ENCODE measurements around the gene SGTB.
"Not testable (repeated sequence)": the region's sequence is repeated elsewhere in the genome, so short reads cannot be mapped to it uniquely, and the experiment has no call there.

SGTB gene

GRCh38 chr5:65654713-65655112 lies 67.2 kb downstream of the SGTB start:
- no peak for DNase-seq

DNA sequence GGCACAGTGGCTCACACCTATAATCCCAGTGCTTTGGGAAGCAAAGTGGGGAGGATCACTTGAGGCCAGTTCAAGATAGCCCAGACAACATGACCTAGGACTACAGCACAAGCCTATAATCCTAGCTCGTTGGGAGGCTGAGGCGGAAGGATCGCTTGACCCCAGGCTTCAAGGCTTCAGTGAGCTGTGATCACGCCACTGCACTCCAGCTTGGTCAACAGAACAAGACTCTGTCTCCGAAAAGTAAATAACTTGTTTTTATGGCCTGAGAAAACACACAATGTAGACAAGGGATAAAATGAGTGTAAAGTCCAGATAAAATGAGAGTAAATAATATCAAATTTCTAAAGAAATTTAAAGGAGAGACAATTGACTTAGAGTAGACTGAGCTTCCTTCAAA lies 70.8 kb downstream of the SGTB start:
- DNase-seq: no peak

DNA sequence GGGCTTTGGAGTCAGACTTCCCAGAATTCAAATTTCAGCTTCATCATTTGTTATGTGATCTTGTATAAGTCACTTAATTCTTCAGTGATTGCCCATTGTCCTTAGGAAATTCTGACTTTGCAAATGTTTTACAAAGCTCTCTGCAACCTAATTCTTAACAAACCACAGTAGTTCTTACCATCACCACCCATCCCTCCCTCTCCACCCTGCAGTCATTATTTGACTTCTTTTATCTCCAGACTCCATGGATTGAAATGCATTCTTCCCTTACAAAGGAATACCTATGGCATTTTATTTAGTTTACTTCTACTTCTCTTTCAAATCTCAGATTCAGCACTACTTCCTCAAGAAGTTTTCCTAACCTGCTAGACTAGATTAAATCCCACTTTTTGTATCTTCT lies 74.0 kb downstream of the SGTB start:
- DNase-seq: no peak

DNA sequence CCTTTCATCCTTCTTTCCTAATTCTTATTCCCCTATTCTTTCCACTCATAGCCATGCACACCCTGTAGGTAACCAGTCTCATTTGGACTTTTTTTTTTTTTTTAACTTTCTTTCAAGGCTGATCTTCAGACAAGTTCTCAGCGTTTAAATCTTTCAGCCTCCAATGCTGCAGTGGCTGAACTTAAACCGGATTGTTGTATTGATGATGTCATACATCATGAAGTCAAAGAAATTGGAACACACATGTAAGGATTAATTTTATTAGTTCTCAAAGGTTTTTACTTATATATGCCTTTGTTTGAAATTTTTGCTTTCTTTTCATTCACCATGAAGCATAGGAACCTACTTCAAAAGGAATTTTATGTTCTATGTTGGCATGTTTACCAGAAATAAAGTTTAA lies 75.0 kb downstream of the SGTB start:
- no peak for DNase-seq

DNA sequence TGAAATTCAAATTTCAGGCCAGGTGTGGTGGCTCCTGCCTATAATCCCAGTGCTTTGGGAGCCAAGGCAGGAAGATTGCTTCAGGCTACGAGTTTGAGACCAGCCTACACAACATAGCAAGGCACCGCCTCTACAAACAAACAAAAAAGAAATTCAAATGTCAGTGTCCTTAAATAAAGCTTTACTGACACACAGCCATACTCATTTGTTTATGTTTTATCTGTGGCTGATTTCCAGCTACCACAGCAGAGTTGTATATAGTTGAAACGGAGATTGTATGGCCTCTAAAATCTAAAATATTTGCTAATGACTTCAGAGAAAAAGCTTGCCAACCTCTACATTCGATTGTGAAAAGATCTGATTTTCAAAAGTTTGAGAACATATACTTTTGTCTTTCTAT lies 81.7 kb downstream of the SGTB start:
- DNase-seq: no peak

DNA sequence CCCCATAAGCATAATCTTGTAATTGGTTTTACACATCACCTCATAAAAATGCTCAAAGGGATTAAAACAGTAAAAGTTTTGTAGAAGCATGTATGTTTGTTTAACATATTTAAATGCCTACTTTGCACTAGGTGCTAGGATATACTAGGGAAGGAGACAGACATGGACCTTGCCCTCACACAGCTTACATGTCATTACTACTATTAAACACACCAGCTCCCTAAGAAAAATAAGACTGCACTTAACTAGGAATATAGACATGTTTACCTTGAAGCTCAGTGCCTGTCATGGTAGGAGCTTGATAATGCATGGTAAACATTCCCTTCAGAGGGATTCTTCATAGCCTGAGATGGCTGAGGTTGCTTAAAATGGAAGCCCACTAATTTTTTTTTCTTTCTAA lies 90.9 kb downstream of the SGTB start:
- DNase-seq: no peak

DNA sequence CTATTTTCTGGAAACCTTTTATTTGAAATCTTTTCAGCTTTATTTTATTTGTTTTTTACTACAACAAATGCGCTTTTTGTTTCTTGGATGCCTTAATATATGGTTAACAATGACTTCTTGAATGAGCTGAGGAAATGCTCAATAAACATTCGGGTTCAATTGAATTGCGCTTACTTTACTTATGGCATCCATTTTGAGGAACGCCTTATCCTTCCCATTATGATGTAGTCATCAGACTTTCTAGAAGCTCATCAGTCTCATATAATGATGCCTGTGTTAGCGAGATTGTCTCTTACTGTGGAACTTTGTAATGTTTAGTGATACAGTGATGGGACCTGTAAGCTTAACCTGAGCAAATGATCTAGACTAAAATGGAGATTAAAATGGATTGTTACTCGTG lies 96.2 kb downstream of the SGTB start:
- DNase-seq: peak; percentile 4

DNA sequence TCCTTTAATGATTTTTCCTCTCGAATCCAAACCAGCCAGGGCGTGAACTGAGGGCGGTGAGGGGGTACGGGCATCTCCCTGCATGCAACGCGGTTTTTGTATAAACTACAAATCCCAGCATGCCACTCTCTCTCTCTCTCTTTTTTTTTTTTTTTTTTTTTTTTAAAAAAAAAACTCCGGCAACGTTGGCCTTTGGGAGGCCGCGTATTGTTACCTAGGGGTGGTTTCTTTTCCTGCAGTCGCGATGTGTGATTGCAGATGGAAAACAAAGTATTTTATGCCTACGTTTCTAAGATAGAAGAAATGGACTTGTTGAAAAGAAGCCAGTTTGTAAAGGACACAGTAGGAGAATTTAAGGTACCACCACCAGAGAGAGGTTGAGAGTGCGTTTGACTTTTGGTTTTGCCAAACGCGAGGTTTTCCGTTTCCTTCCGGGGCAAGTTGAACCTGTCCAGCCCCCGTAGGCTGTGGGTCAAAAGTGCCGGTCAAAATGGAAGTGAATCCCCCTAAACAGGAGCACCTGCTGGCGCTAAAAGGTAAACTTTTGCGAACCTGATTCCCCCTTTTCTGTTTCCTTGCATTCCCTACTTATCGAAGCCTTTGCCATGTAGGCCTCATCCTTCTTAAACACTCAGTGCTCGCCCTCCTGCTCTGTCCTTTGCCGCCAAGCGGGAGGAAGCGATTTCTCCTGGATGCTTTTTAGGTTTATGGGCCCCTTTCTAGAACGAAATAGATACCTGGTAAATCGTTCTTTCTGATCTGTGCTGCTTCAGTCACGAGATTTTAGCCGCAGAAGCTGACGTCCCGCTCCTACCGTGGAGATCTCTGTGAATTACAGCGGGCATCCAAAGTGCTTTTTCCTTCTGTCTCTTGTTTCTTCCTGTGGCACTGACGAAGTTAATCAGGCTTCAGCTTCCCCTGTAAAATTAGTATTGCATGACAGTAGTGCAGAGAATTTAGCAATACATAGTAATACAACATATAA lies 97.0 kb downstream of the SGTB start, which contains the start of the genes SHLD3 and TRAPPC13:
Gene SHLD3, plus strand, starts transcription at position 457 of the 985 bp plus-strand sequence. CDS start 4,561 bp downstream, outside the sequence.
Gene TRAPPC13, plus strand, starts transcription at position 457 of the 985 bp plus-strand sequence. Its CDS starts 34 bp downstream, at position 491.
- DNase-seq: peak; percentile 90

DNA sequence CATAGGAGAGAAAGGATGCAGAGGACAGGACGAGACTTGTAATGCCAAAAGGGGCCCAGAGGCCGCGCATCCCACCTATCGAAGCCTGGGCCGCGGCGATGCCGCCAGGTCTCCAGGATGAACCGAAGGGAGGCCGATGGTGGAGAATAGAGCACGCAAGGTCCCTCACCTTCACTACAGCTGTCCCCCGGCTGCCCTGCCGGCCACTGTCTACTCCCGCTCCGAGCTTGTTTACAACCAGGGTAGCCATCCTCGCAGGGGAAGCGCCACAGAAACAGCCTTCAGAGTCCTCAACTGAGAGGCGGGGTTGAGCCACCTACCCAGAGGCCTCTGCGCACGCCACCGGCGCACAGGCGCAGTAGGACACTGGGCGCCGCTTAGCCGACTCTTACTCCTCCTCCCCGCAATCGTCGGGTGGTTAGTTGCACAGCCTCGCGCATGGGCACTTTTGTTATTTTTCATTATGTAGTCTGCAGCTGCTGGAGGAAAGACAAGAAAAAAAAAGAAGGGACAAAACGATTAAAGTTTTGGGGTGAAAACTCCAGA lies 97.8 kb downstream of the SGTB start, which contains the start of gene TRIM23:
Gene TRIM23, minus strand, starts transcription at position 309 of the 546 bp plus-strand sequence. Its CDS starts 59 bp downstream, at position 250.
- peak; percentile 90 for DNase-seq

GRCh38 chr5:65623482-65623881 lies 98.4 kb downstream of the SGTB start:
- DNase-seq: no peak

DNA sequence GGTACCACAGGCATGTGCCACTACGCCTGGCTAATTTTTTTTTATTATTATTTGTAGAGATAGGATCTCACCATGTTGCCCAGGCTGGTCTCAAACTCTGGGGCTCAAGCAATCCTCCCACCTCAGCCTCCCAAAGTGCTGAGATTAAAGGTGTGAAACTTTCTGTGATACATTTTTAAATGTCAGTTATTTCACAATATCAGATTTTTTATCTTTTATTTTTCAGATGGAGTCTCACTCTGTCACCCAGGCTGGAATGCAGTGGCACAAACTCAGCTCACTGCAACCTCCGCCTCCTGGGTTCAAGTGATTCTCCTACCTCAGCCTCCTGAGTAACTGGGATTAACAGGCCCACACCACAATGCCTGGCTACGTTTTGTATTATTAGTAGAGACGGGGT lies 99.9 kb downstream of the SGTB start:
- DNase-seq: not testable (repeated sequence)

DNA sequence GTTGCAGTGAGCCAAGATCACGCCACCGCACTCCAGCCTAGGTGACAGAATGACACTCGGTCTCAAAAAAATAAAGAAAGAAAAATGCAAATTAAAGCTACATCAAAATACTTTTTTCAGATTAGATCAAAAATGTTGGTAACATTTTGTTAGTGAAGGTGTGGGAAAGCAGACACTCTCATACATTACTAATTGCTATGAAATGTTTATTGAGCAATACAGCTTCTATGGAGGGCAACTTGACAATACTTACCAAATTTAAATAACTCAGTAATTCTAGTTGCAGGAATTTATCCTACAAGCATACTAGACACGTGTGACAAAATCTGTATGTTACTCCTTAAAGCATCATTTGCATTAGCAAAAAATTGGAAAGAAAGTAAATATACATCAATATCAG lies 101.9 kb downstream of the SGTB start:
- DNase-seq: no peak
